ENCODE measurements around the gene MOCS3. TPM values are rescaled to one million over a fixed set of nuclear protein-coding genes. Genes with fewer than 3 reads are reported as not detected.

The MOCS3 gene
- total RNA-seq, 1 donor, result 10.5 TPM

- no peaks in the 10 kb centered on the region for H3K27me3 ChIP-seq (ENCODE audit: insufficient read depth, low read length)
- no peak overlapping the region for H3K27ac ChIP-seq (ENCODE audit: low read depth, low read length)
- no peak overlapping the region for H2AFZ ChIP-seq (ENCODE audit: low read length)
- no peak for TF ChIP-seq CTCF (IDR thresholded peaks at IDR 0.05; ENCODE audit: extremely low read depth, low read depth, low read length)
- no peaks in the 10 kb centered on the region for H3K9me3 ChIP-seq (ENCODE audit: low read depth, low read length)
- H3K4me1 ChIP-seq (ENCODE audit: insufficient read depth, low read length), result peaks cover 37% of the 10 kb centered on the region
- H4K20me1 ChIP-seq (ENCODE audit: insufficient read depth, low read length), result peaks cover 88% of the 10 kb centered on the region
- no peak overlapping the region for H3K4me3 ChIP-seq (ENCODE audit: insufficient read depth, low read length)
- peaks cover 99% of the 10 kb centered on the region for H3K79me2 ChIP-seq (ENCODE audit: insufficient read depth, low read length)
- H3K36me3 ChIP-seq (ENCODE audit: insufficient read depth, low read length), result peaks cover 12% of the 10 kb centered on the region
- no peak overlapping the region for H3K4me2 ChIP-seq (ENCODE audit: insufficient read depth, low read length)
- DNase-seq (ENCODE audit: insufficient read length, low spot score, missing footprints), result no peak
Measured at GRCh38 chr20:50911716-50912115, 46.9 kb upstream of the MOCS3 start.

GRCh38 chr20:50913690-50914375 is 44.8 kb upstream of the MOCS3 start:
- Histone ChIP-seq H3K27ac (ENCODE audit: low read depth, low read length) (peak overlapping the region; percentile 32), H3K4me3 (ENCODE audit: insufficient read depth, low read length) (no peak overlapping the region), H3K4me1 (ENCODE audit: insufficient read depth, low read length) (peaks cover 55% of the 10 kb centered on the region), H3K36me3 (ENCODE audit: insufficient read depth, low read length) (peaks cover 12% of the 10 kb centered on the region), H3K79me2 (ENCODE audit: insufficient read depth, low read length) (peaks cover 100% of the 10 kb centered on the region), H3K27me3 (ENCODE audit: insufficient read depth, low read length) (no peaks in the 10 kb centered on the region), H2AFZ (ENCODE audit: low read length) (no peak overlapping the region), H3K9me3 (ENCODE audit: low read depth, low read length) (no peaks in the 10 kb centered on the region), H3K4me2 (ENCODE audit: insufficient read depth, low read length) (peak overlapping the region; percentile 20), H4K20me1 (ENCODE audit: insufficient read depth, low read length) (peaks cover 94% of the 10 kb centered on the region)
- DNase-seq (ENCODE audit: insufficient read length, low spot score, missing footprints), result peak; percentile 35
- TF ChIP-seq CTCF (IDR thresholded peaks at IDR 0.05; ENCODE audit: extremely low read depth, low read depth, low read length), result no peak

- H3K27ac ChIP-seq (ENCODE audit: low read depth, low read length), result peak overlapping the region; percentile 29
- peaks cover 63% of the 10 kb centered on the region for H3K4me1 ChIP-seq (ENCODE audit: insufficient read depth, low read length)
- DNase-seq (ENCODE audit: insufficient read length, low spot score, missing footprints), result peak; percentile 35
- H3K36me3 ChIP-seq (ENCODE audit: insufficient read depth, low read length), result peaks cover 9% of the 10 kb centered on the region
- H3K9me3 ChIP-seq (ENCODE audit: low read depth, low read length), result no peaks in the 10 kb centered on the region
- no peak overlapping the region for H2AFZ ChIP-seq (ENCODE audit: low read length)
- H3K27me3 ChIP-seq (ENCODE audit: insufficient read depth, low read length), result no peaks in the 10 kb centered on the region
- TF ChIP-seq CTCF (IDR thresholded peaks at IDR 0.05; ENCODE audit: extremely low read depth, low read depth, low read length), result no peak
- H3K4me3 ChIP-seq (ENCODE audit: insufficient read depth, low read length), result no peak overlapping the region
- H3K79me2 ChIP-seq (ENCODE audit: insufficient read depth, low read length), result peaks cover 100% of the 10 kb centered on the region
- peaks cover 88% of the 10 kb centered on the region for H4K20me1 ChIP-seq (ENCODE audit: insufficient read depth, low read length)
- H3K4me2 ChIP-seq (ENCODE audit: insufficient read depth, low read length), result peak overlapping the region; percentile 31
Measured at GRCh38 chr20:50915424-50915823, 43.2 kb upstream of the MOCS3 start.

- no peak for TF ChIP-seq CTCF (IDR thresholded peaks at IDR 0.05; ENCODE audit: extremely low read depth, low read depth, low read length)
- DNase-seq (ENCODE audit: insufficient read length, low spot score, missing footprints), result no peak
- no peak overlapping the region for H2AFZ ChIP-seq (ENCODE audit: low read length)
- H3K4me2 ChIP-seq (ENCODE audit: insufficient read depth, low read length), result no peak overlapping the region
- peaks cover 9% of the 10 kb centered on the region for H3K36me3 ChIP-seq (ENCODE audit: insufficient read depth, low read length)
- H3K9me3 ChIP-seq (ENCODE audit: low read depth, low read length), result no peaks in the 10 kb centered on the region
- H3K27me3 ChIP-seq (ENCODE audit: insufficient read depth, low read length), result no peaks in the 10 kb centered on the region
- peaks cover 89% of the 10 kb centered on the region for H4K20me1 ChIP-seq (ENCODE audit: insufficient read depth, low read length)
- H3K79me2 ChIP-seq (ENCODE audit: insufficient read depth, low read length), result peaks cover 100% of the 10 kb centered on the region
- H3K4me3 ChIP-seq (ENCODE audit: insufficient read depth, low read length), result no peak overlapping the region
- H3K27ac ChIP-seq (ENCODE audit: low read depth, low read length), result peak overlapping the region; percentile 58
- peaks cover 69% of the 10 kb centered on the region for H3K4me1 ChIP-seq (ENCODE audit: insufficient read depth, low read length)
Measured at GRCh38 chr20:50916257-50916656, 42.4 kb upstream of the MOCS3 start.
